Retinal pigment epithelial cell (primary cell): ENCODE results near the gene PARD3.
"Not testable (repeated sequence)": the region's sequence is repeated elsewhere in the genome, so short reads cannot be mapped to it uniquely, and the experiment has no call there.

Source experiments
- DNase-seq: peaks from one replicate; pipeline ENCODE4 v3.0.0-alpha.2; 2010; ENCODE audit warnings: low read depth
- H3K4me3 ChIP-seq: 2 replicates; pipeline ENCODE4 v1.5.1; 2011; ENCODE audit warnings: mild to moderate bottlenecking, low read length, control low read depth, moderate library complexity
- TF ChIP-seq, protein P1 (sequence below): conservative IDR thresholded peaks from 2 replicates; pipeline ENCODE4 v1.5.1; 2011; ENCODE audit warnings: low read depth, low read length, control low read depth, inconsistent platforms

The PARD3 gene

DNA sequence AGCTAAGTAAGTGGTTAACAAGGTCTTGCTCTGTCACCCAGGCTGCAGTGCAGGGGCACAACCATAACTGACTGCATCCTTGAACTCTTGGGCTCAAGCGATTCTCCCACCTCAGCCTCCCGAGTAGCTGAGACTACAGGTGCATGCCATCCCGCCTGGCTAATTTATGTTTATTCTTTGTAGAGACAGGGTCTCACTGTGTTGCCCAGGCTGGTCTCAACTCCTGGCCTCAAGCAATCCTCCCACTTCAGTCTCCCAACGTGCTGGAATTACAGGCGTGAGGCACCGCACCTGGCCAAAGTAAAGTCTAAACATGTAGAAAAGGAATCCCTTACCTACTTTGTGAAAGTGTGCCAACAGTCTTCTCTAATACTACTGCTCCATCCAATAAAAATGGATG, 17.9 kb downstream of the PARD3 start:
- no peak for DNase-seq
- no peak overlapping the region for H3K4me3 ChIP-seq
- TF ChIP-seq, protein P1, sequence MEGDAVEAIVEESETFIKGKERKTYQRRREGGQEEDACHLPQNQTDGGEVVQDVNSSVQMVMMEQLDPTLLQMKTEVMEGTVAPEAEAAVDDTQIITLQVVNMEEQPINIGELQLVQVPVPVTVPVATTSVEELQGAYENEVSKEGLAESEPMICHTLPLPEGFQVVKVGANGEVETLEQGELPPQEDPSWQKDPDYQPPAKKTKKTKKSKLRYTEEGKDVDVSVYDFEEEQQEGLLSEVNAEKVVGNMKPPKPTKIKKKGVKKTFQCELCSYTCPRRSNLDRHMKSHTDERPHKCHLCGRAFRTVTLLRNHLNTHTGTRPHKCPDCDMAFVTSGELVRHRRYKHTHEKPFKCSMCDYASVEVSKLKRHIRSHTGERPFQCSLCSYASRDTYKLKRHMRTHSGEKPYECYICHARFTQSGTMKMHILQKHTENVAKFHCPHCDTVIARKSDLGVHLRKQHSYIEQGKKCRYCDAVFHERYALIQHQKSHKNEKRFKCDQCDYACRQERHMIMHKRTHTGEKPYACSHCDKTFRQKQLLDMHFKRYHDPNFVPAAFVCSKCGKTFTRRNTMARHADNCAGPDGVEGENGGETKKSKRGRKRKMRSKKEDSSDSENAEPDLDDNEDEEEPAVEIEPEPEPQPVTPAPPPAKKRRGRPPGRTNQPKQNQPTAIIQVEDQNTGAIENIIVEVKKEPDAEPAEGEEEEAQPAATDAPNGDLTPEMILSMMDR = no peak

DNA sequence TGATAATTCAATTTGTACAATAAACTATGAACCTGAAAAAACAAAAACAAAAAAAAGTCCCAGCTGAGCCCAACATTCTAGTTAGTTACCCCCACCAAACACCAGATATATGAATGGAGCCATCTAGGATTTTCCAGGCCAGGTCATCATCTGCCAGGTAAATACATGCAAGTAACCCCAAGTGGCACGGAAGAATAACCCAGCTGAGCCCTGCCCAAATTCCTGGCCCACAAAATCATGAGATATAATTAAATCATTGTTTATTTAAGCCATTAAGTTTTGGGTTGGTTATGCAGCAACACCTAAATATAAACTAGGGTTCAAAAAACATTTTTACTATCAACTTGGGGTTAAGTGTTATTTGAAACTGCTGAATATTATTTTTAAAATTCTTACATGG, 19.0 kb downstream of the PARD3 start:
- no peak overlapping the region for H3K4me3 ChIP-seq
- TF ChIP-seq, protein P1 = no peak
- DNase-seq = no peak

DNA sequence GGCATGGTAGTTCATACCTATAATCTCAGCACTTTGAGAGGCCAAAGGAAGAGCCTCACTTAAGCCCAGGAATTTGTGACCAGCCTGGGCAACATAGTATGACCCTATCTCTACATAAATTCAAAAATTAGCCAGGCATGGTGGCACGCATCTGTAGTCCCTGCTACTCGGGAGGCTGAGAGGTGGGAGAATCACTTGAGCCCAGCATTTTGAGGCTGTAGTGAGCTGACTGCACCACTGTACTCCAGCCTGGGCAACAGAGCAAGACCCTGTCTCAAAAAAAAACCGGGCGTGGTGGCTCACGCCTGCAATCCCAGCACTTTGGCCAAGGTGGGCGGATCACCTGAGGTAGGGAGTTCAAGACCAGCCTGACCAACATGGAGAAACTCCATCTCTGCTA, 19.8 kb downstream of the PARD3 start:
- no peak overlapping the region for H3K4me3 ChIP-seq
- TF ChIP-seq, protein P1 = no peak
- no peak for DNase-seq

DNA sequence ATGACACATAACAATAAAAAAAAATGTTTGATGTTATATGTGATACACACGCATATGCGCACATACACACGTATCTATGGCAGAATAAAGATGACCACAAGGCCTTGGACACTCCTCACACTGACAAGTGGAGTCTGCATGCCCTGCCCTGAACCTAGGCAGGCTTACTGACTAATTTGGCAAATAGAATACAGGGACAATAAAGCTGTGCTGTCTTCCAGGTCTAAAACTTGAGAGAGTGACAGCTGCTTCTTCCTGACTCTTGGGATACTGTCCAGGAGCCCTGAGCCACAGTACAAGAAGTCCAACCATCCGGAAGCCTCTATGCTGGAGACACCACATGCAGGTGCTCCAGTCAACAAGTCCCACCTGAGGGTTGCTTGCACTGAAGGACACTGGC, 20.3 kb downstream of the PARD3 start:
- TF ChIP-seq, protein P1 = no peak
- no peak for DNase-seq
- no peak overlapping the region for H3K4me3 ChIP-seq

DNA sequence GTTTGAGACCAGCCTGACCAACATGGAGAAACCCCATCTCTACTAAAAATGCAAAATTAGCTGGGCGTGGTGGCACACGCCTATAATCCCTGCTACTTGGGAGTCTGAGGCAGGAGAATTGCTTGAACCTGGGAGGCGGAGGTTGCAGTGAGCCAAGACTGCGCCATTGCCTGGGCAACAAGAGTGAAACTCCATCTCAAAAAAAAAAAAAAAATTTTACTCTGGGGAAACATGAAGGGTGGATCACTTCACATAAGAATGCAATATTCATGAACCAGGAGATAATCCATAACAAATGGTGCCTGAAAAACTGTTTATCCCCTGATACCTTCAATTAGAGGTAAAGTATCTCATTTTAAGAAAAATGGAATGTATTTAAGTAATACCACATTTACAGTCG, 21.5 kb downstream of the PARD3 start:
- not testable (repeated sequence) for H3K4me3 ChIP-seq, DNase-seq

DNA sequence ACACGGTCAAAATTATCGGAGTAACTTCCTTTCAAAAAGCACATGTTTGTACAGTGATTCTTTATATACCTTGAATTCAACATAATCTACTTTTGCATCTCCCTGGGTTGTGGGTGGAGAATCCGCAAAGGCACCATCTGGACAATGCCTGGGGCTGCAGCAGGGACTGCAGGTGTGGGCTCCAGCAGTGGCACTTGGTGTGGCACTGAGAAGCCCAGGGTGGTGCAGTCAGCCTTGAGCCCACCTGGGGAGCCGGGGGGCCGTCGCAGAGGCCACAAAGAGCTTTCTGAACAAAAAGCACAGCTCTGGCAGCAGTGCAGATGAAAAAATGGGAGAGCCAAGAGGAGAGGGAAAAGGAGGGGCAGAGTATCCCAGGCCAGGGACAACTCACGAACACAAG, 22.2 kb downstream of the PARD3 start:
- H3K4me3 ChIP-seq = no peak overlapping the region
- TF ChIP-seq, protein P1 = no peak
- no peak for DNase-seq

DNA sequence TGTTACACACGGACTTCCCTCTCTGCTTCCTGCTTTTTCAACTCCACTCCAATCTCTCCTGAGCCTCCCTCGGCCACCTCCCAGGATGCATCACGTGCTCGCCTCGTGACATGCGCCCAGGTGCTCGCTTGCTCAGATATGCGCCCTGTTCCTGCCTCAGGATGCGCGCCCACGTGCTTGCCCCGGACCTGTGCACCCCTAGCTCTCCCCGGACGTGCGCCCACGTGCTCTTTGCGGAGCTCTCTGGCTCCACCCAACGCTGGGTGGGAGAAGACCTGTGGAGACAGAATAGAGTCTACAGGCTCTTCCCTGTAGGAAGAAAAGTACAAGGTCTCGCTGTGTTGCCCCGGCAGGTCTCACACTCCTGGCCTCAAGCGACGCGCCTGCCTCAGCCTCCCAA, 23.1 kb downstream of the PARD3 start:
- no peak overlapping the region for H3K4me3 ChIP-seq
- TF ChIP-seq, protein P1 = no peak
- DNase-seq = no peak

DNA sequence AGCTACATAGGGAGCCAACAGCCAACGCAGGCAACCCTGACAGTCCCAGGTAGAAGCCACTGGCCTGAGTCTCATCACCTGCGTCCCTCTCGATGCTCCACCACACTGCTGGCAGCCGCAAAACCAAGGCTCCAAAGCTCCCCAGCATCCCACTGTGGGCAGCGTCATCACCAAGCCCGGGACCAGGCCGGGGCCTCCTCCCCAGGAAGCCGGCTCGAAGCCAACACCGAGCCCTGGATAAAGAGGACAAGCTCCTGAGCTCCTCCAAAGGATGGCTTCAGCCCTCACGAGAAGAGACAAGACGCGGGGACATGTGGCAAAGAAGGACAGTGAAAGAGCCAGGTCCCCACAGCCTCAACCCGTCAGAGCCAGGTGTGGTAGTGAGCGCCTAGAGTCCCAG, 23.9 kb downstream of the PARD3 start:
- no peak for DNase-seq
- H3K4me3 ChIP-seq = no peak overlapping the region
- TF ChIP-seq, protein P1 = no peak
